ENCODE results near the gene HOXB9. TPM values are rescaled to one million over a fixed set of nuclear protein-coding genes. Genes with fewer than 3 reads are reported as not detected.
A peak's percentile ranks its signal among the peaks of the same experiment; 100 is the strongest.

The HOXB9 gene
- total and polyA plus RNA-seq, 9 of the 15 experiments (the other 6 are each of a cell fraction or from before 2014, with no cell fraction given): 3.1 to 196 (median 77.6) TPM

DNA sequence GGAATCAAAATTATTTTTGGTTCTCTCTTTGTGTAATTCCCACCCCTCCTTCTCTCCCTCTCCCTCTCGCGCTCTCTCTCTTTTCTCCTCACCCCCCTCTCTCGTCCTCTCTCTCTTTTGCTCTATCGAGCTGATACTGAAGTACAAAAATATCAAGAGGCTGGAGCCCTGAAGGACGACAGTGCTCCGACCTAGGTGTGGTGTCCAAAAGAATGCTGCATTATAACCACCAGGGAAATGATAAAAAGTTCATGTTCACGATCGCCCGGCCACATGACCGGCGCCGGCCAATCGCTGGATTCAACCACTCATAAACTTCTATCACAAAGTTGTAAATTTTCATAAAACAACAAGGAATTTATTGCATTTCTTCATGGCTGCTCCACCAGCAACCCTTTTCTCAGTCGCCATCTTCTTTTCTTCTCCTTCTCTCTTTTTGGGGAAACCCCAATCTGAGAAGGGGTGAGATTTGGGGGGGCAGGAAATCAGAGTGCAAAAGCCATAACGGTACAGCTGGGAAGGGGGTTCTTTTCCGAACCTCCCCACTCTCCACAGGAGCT is 21.3 kb downstream of the HOXB9 start, which contains the start of gene HOXB6:
TSS of gene HOXB6 (minus strand) at position 217 of the 560 bp plus-strand sequence. CDS start 6,836 bp downstream, outside the sequence.
- CTCF ChIA-PET (ENCODE audit: low intra/inter-chr PET ratio): no interaction called here
- DNase-seq (ENCODE audit: extremely low read depth in 1 of 4, low spot score in 3 of 4) (peak; percentile 65 to 77 (median 69)), FAIRE-seq (peak; percentile 82), ATAC-seq (peak; percentile 63)
- Histone ChIP-seq H4K20me1 (replicated peaks; ENCODE audit: control insufficient read depth, insufficient read depth, low read length) (no peaks in the 10 kb centered on the region; the same call in 1 of the 2 replicates), H3K36me3 (ENCODE audit: control insufficient read depth, insufficient read depth, low read length) (peaks cover 6% of the 10 kb centered on the region; the same call in 1 of the 3 replicates), H3K9me1 (ENCODE audit: control insufficient read depth, insufficient read depth, low read length) (no peaks in the 10 kb centered on the region), H3K4me2 (ENCODE audit: insufficient read depth, low read length) (peak within 1 kb of the TSS; percentile 87), H3K27ac (ENCODE audit: extremely low read depth, low read depth, low read length) (peak within 1 kb of the TSS; percentile 81), H2AFZ (ENCODE audit: low read depth, low read length) (peak within 1 kb of the TSS; percentile 97), H3K27me3 (ENCODE audit: control insufficient read depth in 2 of 2, insufficient read depth in 2 of 2, low read length in 2 of 2) (no peaks in the 10 kb centered on the region), H3K4me1 (replicated peaks in 1 of 2; ENCODE audit: control insufficient read depth in 2 of 2, insufficient read depth in 2 of 2, low read length in 2 of 2) (peaks cover 35 to 60% of the 10 kb centered on the region in 2 experiments), H3K4me3 (peak within 1 kb of the TSS; percentile 59), H3K9ac (ENCODE audit: insufficient read depth in 1 of 2, low read depth in 2 of 2, low read length in 2 of 2) (peak within 1 kb of the TSS; percentile 83 to 92), H3K9me3 (replicated peaks; ENCODE audit: control insufficient read depth, insufficient read depth, low read depth, low read length) (no peaks in the 10 kb centered on the region), H3K79me2 (ENCODE audit: control insufficient read depth, insufficient read depth, low read length) (peaks cover 60% of the 10 kb centered on the region)
- 0% methylated on average over 10 of the region's 16 CpGs for WGBS (ENCODE audit: insufficient coverage, low coverage, missing lambda C conversion rate)
- intact Hi-C loops (cut with micrococcal nuclease) (no loop called here), in situ Hi-C loops (cut with MboI) (no loop called here)
- no TSS peak for BruUV-seq (replicated peaks)
- POLR2A ChIA-PET: interaction anchor here (0.7 to 1.2 kb wide), 6 partner anchors 10 to 732 kb away, joined by 3 read pairs; partner anchors contain the start of gene HOXB8
- peak; percentile 13 for TF ChIP-seq FOS (IDR thresholded peaks at IDR 0.05; ENCODE audit: extremely low read depth, insufficient read length)
- no peak for TF ChIP-seq ERF (CRISPR knock-in tag; IDR thresholded peaks at IDR 0.05)
- 0 out of 2 replicates have a peak, but pooled peaks have one; percentile 1 for TF ChIP-seq ZBTB7A (IDR thresholded peaks at IDR 0.05; ENCODE audit: borderline replicate concordance, control insufficient read depth, low read depth, low read length)
- no peak for TF ChIP-seq HNRNPK (IDR thresholded peaks at IDR 0.05; ENCODE audit: low read depth, low read length, poor library complexity, severe bottlenecking)
- TF ChIP-seq, protein P1, sequence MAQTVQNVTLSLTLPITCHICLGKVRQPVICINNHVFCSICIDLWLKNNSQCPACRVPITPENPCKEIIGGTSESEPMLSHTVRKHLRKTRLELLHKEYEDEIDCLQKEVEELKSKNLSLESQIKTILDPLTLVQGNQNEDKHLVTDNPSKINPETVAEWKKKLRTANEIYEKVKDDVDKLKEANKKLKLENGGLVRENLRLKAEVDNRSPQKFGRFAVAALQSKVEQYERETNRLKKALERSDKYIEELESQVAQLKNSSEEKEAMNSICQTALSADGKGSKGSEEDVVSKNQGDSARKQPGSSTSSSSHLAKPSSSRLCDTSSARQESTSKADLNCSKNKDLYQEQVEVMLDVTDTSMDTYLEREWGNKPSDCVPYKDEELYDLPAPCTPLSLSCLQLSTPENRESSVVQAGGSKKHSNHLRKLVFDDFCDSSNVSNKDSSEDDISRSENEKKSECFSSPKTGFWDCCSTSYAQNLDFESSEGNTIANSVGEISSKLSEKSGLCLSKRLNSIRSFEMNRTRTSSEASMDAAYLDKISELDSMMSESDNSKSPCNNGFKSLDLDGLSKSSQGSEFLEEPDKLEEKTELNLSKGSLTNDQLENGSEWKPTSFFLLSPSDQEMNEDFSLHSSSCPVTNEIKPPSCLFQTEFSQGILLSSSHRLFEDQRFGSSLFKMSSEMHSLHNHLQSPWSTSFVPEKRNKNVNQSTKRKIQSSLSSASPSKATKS (CRISPR knock-in tag; IDR thresholded peaks at IDR 0.05): no peak
- no peak for TF ChIP-seq FUS (optimal IDR thresholded peaks at IDR 0.05; ENCODE audit: low read depth, low read length)
- no peak for TF ChIP-seq LARP7 (IDR thresholded peaks at IDR 0.05)
- peak; percentile 83 for TF ChIP-seq FOXM1 (IDR thresholded peaks at IDR 0.05; ENCODE audit: low read depth)
- no peak for TF ChIP-seq FOXM1 (CRISPR knock-in tag; IDR thresholded peaks at IDR 0.05; ENCODE audit: low read depth)
- TF ChIP-seq, protein P2, sequence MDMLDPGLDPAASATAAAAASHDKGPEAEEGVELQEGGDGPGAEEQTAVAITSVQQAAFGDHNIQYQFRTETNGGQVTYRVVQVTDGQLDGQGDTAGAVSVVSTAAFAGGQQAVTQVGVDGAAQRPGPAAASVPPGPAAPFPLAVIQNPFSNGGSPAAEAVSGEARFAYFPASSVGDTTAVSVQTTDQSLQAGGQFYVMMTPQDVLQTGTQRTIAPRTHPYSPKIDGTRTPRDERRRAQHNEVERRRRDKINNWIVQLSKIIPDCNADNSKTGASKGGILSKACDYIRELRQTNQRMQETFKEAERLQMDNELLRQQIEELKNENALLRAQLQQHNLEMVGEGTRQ (CRISPR knock-in tag; IDR thresholded peaks at IDR 0.05): peak; percentile 95
- TF ChIP-seq ZNF175 (CRISPR knock-in tag; IDR thresholded peaks at IDR 0.05; ENCODE audit: low read depth): 0 out of 2 replicates have a peak, but pooled peaks have one; percentile 43
- TF ChIP-seq PCBP2 (IDR thresholded peaks at IDR 0.05; ENCODE audit: low read depth, low read length, poor library complexity, severe bottlenecking): no peak
- TF ChIP-seq ZNF24 (IDR thresholded peaks at IDR 0.05): no peak
- no peak for TF ChIP-seq ZNF41 (CRISPR knock-in tag; conservative IDR thresholded peaks at IDR 0.05)

All from K562 (cell line).